Forelimb muscle (tissue), 1 donor: ENCODE results near the gene CFAP221. TPM values are rescaled to one million over a fixed set of nuclear protein-coding genes. Genes with fewer than 3 reads are reported as not detected.

Source experiments
- DNase-seq: peaks from one replicate; pipeline ENCODE4 v3.0.0-alpha.2; 2013; ENCODE audit warnings: low read depth
- polyA plus RNA-seq: library from polyadenylated mRNA; unstranded; fragments of 120-200 nt; gene quantifications from one replicate; pipeline ENCODE4 v1.2.1, GENCODE V29; 2013; ENCODE audit not compliant: insufficient read length

The CFAP221 gene
- polyA plus RNA-seq, 1 donor = 0.53 TPM

DNA sequence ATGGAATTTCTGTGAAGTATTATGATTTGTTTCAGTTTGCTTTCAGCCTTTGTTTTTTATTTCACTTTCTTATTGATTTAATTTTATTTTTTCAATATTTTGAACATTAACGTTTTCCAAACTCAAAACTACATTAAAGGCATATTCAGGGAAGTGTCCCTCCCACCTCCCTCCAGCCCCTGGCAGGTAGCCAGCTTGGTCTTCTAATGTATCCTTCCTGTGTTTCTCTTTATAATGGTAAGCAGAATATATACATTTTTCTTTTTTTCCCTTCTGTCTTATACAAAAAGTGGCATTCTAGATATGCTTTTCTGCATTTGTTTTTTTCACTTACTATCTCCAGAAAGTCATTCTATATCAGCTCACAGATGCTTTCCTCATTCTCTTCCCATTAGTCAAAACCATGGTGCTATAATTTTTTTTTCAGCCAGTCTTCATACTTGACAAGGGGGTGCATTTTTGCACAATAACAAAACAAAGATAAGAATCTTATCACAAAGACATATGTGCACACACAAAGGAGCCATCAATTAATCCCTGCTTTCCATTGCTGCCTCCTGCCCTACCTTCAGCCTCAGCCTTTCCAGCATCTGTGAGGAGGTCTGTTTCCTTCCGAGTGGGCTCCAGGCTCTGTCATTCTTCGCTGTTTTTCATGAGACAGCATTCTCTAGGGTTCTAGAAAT lies 101.1 kb downstream of the CFAP221 start:
- DNase-seq = no peak

DNA sequence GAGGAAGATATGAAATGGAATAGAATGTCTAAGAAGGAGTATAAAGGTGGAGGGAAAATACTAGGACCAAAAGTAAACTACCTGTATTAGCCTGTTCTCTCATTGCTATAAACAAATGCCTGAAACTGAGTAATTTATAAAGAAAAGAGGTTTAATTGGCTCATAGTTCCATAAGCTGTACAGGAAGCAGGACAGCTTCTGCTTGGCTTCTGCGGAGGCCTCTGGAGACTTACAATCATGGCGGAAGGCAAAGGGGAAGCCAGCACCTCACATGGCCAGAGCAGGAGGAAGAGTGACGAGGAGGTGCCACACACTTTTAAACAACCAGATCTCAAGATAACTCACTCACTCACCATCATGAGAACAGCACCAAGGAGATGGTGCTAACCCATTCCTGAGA lies 101.9 kb downstream of the CFAP221 start:
- no peak for DNase-seq

DNA sequence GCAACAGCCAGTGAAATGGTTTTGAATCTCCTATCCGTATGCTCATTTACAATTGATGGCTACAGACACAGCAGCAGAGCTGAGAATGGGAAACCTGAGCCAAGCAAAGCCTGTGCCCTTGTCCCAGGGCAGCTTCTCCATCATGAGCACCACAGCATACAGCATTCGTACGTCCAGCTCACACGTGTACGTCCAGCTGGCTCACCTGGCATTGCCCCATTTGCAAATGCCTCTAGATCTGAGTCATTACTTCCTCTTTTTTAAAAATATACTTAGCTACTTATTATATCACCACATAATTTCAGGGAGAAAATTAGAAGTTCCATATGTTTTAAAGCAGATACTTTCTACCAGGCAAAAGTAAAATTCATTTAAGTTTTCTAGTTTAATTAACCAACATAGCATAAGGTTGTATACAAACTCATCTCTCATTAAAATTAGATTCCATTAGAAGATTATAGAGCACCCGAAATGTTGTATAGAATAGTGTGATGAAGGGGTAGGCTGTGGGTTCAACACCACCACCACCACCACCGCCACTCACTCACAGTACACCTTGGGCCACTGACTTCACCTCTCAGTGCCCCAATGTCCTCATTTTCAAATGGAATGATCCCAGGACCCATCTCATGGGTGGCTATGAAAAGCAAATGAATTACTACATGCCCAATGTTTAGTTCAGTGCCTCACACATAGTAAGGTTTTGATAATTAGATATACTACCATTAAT lies 103.4 kb downstream of the CFAP221 start:
- DNase-seq = no peak

DNA sequence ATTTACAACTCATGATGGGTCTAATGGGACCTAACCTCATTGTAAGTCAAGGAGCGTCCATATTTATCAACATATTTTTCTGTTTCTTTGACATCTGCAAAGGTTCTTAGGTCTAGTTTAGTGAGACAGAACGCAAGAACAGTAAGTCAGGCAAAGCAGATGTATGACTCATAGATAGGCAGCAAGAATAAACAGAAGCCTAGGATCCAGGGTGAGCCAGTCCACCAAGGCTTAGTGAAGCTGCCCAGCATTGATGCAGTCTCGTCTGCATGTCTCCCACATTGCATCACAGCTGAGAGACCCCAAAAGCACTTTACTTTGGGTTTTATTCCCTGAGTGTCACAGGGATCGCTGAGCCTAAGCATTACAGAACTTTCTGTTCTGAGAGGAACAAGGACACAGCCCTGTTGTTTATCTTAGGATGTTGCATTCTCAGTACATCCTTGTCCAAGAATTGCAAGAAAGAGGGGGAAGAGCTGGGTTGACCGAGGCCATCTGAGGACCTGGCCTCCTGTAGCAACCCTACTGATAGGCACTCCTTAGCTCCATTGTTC lies 105.2 kb downstream of the CFAP221 start:
- no peak for DNase-seq

DNA sequence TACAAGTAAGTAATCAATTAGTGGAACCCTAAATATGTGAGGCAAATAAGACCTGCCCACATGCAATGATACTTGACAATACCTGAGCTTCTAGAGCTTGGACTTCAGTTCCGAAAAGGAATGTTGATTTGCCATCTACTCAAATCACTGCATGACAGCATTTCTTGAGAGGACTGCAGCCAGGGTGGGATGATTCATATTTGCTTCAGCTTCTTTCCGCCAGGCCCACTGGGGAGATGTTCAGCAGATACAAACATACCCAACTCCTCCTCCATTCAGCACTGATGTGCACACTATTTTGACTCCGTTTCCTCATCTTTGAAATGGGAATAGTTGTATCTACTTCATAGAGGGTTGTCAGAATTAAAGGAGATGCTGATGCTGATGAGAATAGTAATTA lies 106.0 kb downstream of the CFAP221 start:
- DNase-seq = no peak

GRCh38 chr2:119650846-119651370 lies 106.7 kb downstream of the CFAP221 start:
- no peak for DNase-seq

DNA sequence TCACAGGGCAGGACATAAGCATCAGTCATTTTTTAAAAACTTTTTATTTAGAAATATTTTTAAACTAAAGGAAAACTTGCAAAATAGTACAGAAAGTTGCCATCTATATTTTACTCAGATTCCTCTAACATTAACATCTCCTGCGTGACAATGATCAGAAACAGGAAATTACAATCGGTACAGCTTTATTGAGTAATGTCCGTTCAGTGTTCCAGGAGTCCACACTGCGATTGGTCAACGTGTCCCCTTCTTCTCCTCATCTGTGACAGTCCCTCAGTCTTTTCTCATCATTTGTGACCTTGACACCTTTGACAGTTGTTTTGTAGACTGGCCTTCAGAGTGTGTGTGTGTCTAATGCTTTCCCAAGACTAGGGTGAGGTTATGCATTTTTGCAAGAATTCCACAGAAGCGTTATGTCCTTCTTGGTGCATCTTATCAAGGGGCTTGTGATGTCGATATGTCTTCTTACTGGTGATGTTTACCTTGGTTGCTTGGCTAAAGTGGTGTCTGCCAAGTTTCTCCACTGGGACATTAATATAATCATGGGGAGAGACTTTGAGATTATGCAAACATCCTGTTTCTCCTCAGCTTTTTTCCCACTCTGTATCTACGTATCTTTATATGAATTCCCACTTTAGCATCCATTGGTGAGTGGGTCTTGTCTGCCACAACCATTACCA lies 113.4 kb downstream of the CFAP221 start:
- DNase-seq = no peak

- DNase-seq = no peak
Measured at GRCh38 chr2:119659601-119660342, 115.5 kb downstream of the CFAP221 start.

GRCh38 chr2:119660343-119660658 lies 116.1 kb downstream of the CFAP221 start:
- no peak for DNase-seq

GRCh38 chr2:119662297-119662696 lies 118.0 kb downstream of the CFAP221 start:
- DNase-seq = no peak

DNA sequence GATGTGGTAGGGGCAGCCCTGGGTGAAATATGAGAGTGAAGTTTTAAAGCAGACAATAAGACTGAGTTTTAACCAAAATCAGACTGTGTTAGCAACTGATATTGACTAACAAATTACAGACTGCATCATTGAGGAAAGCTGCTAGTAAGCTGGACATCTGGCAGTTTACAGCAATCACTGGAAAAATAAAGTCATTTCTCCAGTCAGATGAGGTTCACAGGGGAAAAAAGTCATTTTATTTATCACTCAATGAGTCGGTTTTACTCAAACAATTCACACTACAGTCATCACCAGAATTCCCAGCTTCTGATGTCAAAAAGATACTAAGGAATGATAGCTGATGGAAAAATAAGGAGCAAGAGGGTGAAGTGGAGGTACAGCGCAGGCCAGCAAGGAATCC lies 124.3 kb downstream of the CFAP221 start:
- DNase-seq = peak; percentile 31

DNA sequence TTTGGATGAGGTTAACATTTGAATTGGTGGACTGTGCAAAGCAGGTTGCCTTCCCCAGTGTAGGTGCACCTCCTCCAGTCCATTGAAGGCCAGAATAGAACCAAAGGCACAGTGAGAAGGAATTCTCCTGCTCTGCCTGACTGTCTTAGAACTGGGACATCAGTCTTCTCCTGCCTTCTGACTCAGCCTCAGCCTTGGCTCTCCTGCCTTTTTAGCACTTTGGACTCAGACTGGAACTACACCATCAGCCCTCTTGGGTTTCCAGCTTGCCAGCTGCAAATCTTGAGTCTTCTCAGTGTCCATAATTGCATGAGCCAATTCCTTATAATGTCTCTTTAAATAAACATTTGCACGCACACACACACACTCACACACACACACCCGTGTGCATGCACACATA lies 126.8 kb downstream of the CFAP221 start:
- DNase-seq = no peak

DNA sequence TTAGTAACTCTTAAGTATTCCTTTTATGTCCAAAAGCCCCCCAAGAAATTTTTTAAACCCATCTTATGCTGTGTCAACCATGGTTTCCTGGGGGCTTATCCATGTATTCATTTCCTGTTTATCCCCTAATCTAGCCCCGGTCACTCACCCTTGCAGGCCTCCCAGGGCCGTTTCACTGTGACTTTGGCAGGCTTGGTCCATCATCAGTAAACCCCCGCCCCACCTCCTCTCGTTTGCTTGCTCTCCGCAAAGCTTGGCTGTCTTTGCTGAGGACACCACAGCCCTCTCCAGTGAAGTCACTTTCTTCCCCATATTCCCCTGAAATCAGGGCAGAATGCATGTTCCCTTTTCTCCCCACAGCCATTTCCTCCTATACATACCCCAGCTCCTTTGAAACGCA lies 127.5 kb downstream of the CFAP221 start:
- DNase-seq = no peak

DNA sequence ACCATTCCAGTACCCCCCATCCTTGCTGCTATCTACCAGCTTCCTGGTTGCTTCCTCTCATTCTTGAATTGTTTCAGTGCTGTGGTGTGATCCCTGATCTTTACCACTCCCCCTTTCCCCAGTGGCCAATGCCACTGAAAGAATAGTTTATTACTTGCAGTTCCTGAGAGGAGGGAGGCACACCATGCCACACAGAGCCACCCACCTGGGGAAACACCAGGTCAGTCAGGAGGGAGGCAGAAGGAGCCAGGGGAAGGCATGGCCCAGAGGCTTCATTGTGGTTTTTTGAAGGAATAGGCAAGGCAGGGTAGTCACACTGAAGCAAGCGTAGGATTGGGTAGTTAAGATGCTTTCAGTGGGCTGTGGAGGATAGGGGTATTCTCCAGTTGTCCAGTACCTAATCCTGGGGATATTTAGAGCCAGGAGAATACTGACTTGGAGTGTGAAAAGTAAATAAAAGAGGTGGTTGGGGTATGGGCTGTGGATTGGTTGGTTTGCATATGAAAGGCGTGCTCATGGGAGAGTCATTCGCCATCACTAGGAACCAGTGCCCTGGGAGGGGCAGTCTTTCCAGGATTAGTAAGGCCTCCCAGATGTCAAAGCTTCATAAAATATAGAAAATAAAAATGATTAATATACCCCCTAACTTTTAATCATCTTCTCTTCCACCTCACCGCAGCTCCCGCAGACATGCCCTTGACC lies 128.1 kb downstream of the CFAP221 start:
- no peak for DNase-seq

DNA sequence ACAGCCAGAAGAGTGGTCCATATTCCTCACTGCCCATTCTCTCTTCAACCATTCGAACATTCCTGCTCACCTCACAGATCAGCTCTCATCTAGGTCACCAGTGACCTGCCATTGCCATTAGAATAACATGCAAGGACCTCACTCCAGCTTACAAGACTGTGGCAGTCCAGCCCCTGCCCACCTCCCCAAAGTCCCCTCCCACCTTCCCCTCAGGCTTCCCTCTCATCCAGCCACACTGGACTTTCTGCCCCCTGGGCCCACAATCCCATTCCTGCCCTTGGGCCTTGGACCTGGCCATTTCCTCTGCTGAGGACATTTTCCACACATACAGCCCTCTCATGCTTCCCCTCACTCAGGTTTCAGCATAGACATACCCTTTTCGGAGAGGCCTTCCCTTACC lies 129.5 kb downstream of the CFAP221 start:
- no peak for DNase-seq

DNA sequence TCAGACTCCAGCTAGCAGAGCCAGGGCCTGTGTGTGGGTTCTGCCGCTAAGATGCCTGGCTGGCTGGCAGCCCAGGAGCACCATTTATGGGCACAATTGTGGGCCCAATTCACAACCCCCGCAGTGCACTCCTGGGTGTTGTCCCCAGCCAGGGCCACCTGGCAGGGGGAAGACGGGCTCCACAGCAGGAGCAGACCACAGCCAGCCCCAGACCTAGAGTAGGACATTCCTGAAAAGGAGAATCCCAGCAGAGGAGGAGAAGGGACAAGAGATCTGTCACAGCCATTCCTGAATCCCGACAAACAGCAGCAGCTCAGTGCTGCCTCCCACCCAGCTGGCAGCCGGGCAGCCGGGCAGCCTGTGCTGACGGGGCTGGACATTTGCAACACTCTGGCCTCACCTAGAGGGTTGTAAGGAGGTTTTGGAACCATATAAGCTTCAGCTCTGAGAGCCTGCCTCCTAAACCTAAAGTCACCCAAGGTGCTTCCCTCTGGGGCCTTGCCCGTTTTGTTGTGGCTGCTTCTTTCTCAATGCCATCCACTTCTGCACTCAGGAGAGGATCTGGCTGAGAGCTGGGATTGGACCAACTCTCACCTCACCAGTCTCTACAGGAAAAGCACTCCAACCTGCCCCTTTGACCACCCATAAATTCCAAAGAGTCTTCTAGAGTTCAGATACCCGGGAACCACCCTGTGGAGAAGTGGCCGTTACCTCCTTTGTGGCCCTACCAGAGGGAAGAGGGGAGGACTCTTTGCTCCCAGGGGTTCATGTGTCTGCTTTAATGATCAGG lies 130.7 kb downstream of the CFAP221 start:
- no peak for DNase-seq

DNA sequence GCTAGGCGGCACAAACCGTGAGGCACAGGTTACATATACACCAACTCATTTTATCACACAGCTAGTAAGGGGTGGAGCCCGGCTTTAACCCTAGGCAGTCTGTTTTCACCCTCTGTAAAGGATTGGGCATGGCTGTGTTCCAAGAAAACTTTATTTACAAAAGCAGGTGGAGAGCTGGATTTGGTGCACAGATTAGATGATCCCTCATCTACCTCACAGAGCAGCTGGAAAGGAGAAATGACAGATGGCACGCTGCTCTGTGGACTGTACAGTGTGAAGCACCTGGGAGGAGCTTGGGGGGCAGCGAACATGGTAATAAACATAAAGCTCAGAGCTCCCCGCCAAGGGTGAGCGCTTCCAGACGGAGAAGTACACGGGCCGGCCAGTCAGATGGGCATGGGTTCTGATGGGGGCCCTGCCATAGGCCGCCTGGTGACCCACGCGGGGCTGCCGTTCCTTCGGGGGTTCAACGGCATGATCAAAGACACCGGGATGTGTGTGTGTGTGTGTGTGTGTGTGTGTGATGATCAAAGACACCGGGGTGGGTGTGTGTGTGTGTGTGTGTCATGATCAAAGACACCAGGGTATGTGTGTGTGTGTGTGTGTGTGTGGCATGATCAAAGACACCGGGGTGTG lies 133.9 kb downstream of the CFAP221 start:
- no peak for DNase-seq

DNA sequence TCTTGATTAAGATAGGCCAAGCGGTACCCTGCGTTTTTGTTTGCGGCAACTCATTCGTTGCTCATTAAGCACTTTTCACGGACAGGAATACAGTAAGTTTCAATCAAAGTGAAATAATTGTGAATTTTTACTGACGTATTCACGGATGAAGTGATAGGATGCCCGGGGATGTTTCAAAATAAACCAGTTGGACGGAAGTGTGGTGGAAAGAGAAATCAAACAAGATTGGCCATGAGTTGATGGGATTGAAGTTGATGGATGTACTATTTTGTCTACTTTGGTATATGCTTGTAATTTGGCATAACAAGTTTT lies 135.2 kb downstream of the CFAP221 start:
- no peak for DNase-seq

GRCh38 chr2:119679846-119680245 lies 135.6 kb downstream of the CFAP221 start:
- no peak for DNase-seq
